ENCODE measurements around the gene NADK2. TPM values are rescaled to one million over a fixed set of nuclear protein-coding genes. Genes with fewer than 3 reads are reported as not detected.
A peak's percentile ranks its signal among the peaks of the same experiment; 100 is the strongest.

Gene NADK2
- polyA plus RNA-seq, 1 donor: 50.6 TPM

GRCh38 chr5:36236801-36237200, 4.9 kb downstream of the NADK2 start:
- DNase-seq: no peak
- no peaks in the 10 kb centered on the region for H3K36me3 ChIP-seq (ENCODE audit: control insufficient read depth, insufficient read depth, low read length)
- H3K27ac ChIP-seq (ENCODE audit: low read length): peak overlapping the region; percentile 14
- peaks cover 23% of the 10 kb centered on the region for H3K4me1 ChIP-seq (ENCODE audit: control insufficient read depth, insufficient read depth, low read length)
- H3K9me3 ChIP-seq (ENCODE audit: control insufficient read depth, low read depth, low read length): no peaks in the 10 kb centered on the region
- H3K4me3 ChIP-seq (ENCODE audit: low read length): no peak overlapping the region
- no peaks in the 10 kb centered on the region for H3K27me3 ChIP-seq (ENCODE audit: control insufficient read depth, insufficient read depth, low read length)

GRCh38 chr5:36232533-36232932, 9.2 kb downstream of the NADK2 start:
- H3K9me3 ChIP-seq (ENCODE audit: control insufficient read depth, low read depth, low read length): no peaks in the 10 kb centered on the region
- DNase-seq: no peak
- no peaks in the 10 kb centered on the region for H3K36me3 ChIP-seq (ENCODE audit: control insufficient read depth, insufficient read depth, low read length)
- H3K27ac ChIP-seq (ENCODE audit: low read length): no peak overlapping the region
- H3K27me3 ChIP-seq (ENCODE audit: control insufficient read depth, insufficient read depth, low read length): no peaks in the 10 kb centered on the region
- no peak overlapping the region for H3K4me3 ChIP-seq (ENCODE audit: low read length)
- WGBS (ENCODE audit: insufficient coverage, low lambda C conversion rate): 82% methylated on average over 3 of the region's 3 CpGs
- peaks cover 6% of the 10 kb centered on the region for H3K4me1 ChIP-seq (ENCODE audit: control insufficient read depth, insufficient read depth, low read length)

- no peak for DNase-seq
- H3K27me3 ChIP-seq (ENCODE audit: control insufficient read depth, insufficient read depth, low read length): no peaks in the 10 kb centered on the region
- no peak overlapping the region for H3K4me3 ChIP-seq (ENCODE audit: low read length)
- H3K4me1 ChIP-seq (ENCODE audit: control insufficient read depth, insufficient read depth, low read length): no peaks in the 10 kb centered on the region
- H3K9me3 ChIP-seq (ENCODE audit: control insufficient read depth, low read depth, low read length): no peaks in the 10 kb centered on the region
- H3K27ac ChIP-seq (ENCODE audit: low read length): no peak overlapping the region
- H3K36me3 ChIP-seq (ENCODE audit: control insufficient read depth, insufficient read depth, low read length): peaks cover 4% of the 10 kb centered on the region
- whole genome bisulfite sequencing (ENCODE audit: insufficient coverage, low lambda C conversion rate): 100% methylated on average over 1 of the region's 1 CpG
Observed at GRCh38 chr5:36230151-36230790, 11.5 kb downstream of the NADK2 start.

- Histone ChIP-seq H3K36me3 (ENCODE audit: control insufficient read depth, insufficient read depth, low read length) (peaks cover 12% of the 10 kb centered on the region), H3K27ac (ENCODE audit: low read length) (no peak overlapping the region), H3K27me3 (ENCODE audit: control insufficient read depth, insufficient read depth, low read length) (no peaks in the 10 kb centered on the region), H3K9me3 (ENCODE audit: control insufficient read depth, low read depth, low read length) (no peaks in the 10 kb centered on the region), H3K4me1 (ENCODE audit: control insufficient read depth, insufficient read depth, low read length) (no peaks in the 10 kb centered on the region), H3K4me3 (ENCODE audit: low read length) (no peak overlapping the region)
- 100% methylated on average over 1 of the region's 7 CpGs for WGBS (ENCODE audit: insufficient coverage, low lambda C conversion rate)
- DNase-seq: no peak
Observed at GRCh38 chr5:36228505-36228904, 13.2 kb downstream of the NADK2 start.

GRCh38 chr5:36227046-36227445, 14.7 kb downstream of the NADK2 start:
- DNase-seq: no peak
- no peak overlapping the region for H3K4me3 ChIP-seq (ENCODE audit: low read length)
- H3K36me3 ChIP-seq (ENCODE audit: control insufficient read depth, insufficient read depth, low read length): peaks cover 20% of the 10 kb centered on the region
- H3K9me3 ChIP-seq (ENCODE audit: control insufficient read depth, low read depth, low read length): no peaks in the 10 kb centered on the region
- H3K27ac ChIP-seq (ENCODE audit: low read length): no peak overlapping the region
- no peaks in the 10 kb centered on the region for H3K4me1 ChIP-seq (ENCODE audit: control insufficient read depth, insufficient read depth, low read length)
- no peaks in the 10 kb centered on the region for H3K27me3 ChIP-seq (ENCODE audit: control insufficient read depth, insufficient read depth, low read length)

- Histone ChIP-seq H3K4me1 (ENCODE audit: control insufficient read depth, insufficient read depth, low read length) (no peaks in the 10 kb centered on the region), H3K9me3 (ENCODE audit: control insufficient read depth, low read depth, low read length) (no peaks in the 10 kb centered on the region), H3K27me3 (ENCODE audit: control insufficient read depth, insufficient read depth, low read length) (no peaks in the 10 kb centered on the region), H3K27ac (ENCODE audit: low read length) (no peak overlapping the region), H3K36me3 (ENCODE audit: control insufficient read depth, insufficient read depth, low read length) (peaks cover 39% of the 10 kb centered on the region), H3K4me3 (ENCODE audit: low read length) (no peak overlapping the region)
- DNase-seq: no peak
- WGBS (ENCODE audit: insufficient coverage, low lambda C conversion rate): no CpG with 5 or more reads among the region's 1 CpG
Observed at GRCh38 chr5:36222620-36223019, 19.1 kb downstream of the NADK2 start.

- no peaks in the 10 kb centered on the region for H3K4me1 ChIP-seq (ENCODE audit: control insufficient read depth, insufficient read depth, low read length)
- H3K27me3 ChIP-seq (ENCODE audit: control insufficient read depth, insufficient read depth, low read length): no peaks in the 10 kb centered on the region
- H3K36me3 ChIP-seq (ENCODE audit: control insufficient read depth, insufficient read depth, low read length): peaks cover 44% of the 10 kb centered on the region
- no peaks in the 10 kb centered on the region for H3K9me3 ChIP-seq (ENCODE audit: control insufficient read depth, low read depth, low read length)
- no CpG with 5 or more reads among the region's 1 CpG for WGBS (ENCODE audit: insufficient coverage, low lambda C conversion rate)
- H3K27ac ChIP-seq (ENCODE audit: low read length): peak overlapping the region; percentile 46
- no peak overlapping the region for H3K4me3 ChIP-seq (ENCODE audit: low read length)
- DNase-seq: no peak
Observed at GRCh38 chr5:36217988-36218387, 23.7 kb downstream of the NADK2 start.

- H3K4me1 ChIP-seq (ENCODE audit: control insufficient read depth, insufficient read depth, low read length): no peaks in the 10 kb centered on the region
- no peaks in the 10 kb centered on the region for H3K9me3 ChIP-seq (ENCODE audit: control insufficient read depth, low read depth, low read length)
- no peaks in the 10 kb centered on the region for H3K27me3 ChIP-seq (ENCODE audit: control insufficient read depth, insufficient read depth, low read length)
- H3K36me3 ChIP-seq (ENCODE audit: control insufficient read depth, insufficient read depth, low read length): peaks cover 42% of the 10 kb centered on the region
- H3K4me3 ChIP-seq (ENCODE audit: low read length): no peak overlapping the region
- peak; percentile 29 to 57 for DNase-seq
- WGBS (ENCODE audit: insufficient coverage, low lambda C conversion rate): no CpG with 5 or more reads among the region's 1 CpG
- peak overlapping the region; percentile 46 for H3K27ac ChIP-seq (ENCODE audit: low read length)
Observed at GRCh38 chr5:36217567-36217966, 24.2 kb downstream of the NADK2 start.

GRCh38 chr5:36215910-36216309, 25.8 kb downstream of the NADK2 start:
- DNase-seq: no peak
- no CpG with 5 or more reads among the region's 2 CpGs for WGBS (ENCODE audit: insufficient coverage, low lambda C conversion rate)
- no peak overlapping the region for H3K4me3 ChIP-seq (ENCODE audit: low read length)
- no peaks in the 10 kb centered on the region for H3K4me1 ChIP-seq (ENCODE audit: control insufficient read depth, insufficient read depth, low read length)
- no peaks in the 10 kb centered on the region for H3K9me3 ChIP-seq (ENCODE audit: control insufficient read depth, low read depth, low read length)
- no peak overlapping the region for H3K27ac ChIP-seq (ENCODE audit: low read length)
- no peaks in the 10 kb centered on the region for H3K27me3 ChIP-seq (ENCODE audit: control insufficient read depth, insufficient read depth, low read length)
- peaks cover 46% of the 10 kb centered on the region for H3K36me3 ChIP-seq (ENCODE audit: control insufficient read depth, insufficient read depth, low read length)

- Histone ChIP-seq H3K4me3 (ENCODE audit: low read length) (no peak overlapping the region), H3K27ac (ENCODE audit: low read length) (no peak overlapping the region), H3K27me3 (ENCODE audit: control insufficient read depth, insufficient read depth, low read length) (no peaks in the 10 kb centered on the region), H3K36me3 (ENCODE audit: control insufficient read depth, insufficient read depth, low read length) (peaks cover 43% of the 10 kb centered on the region), H3K9me3 (ENCODE audit: control insufficient read depth, low read depth, low read length) (no peaks in the 10 kb centered on the region), H3K4me1 (ENCODE audit: control insufficient read depth, insufficient read depth, low read length) (no peaks in the 10 kb centered on the region)
- 100% methylated on average over 1 of the region's 3 CpGs for WGBS (ENCODE audit: insufficient coverage, low lambda C conversion rate)
- no peak for DNase-seq
Observed at GRCh38 chr5:36214436-36214835, 27.3 kb downstream of the NADK2 start.

GRCh38 chr5:36209664-36210063, 32.1 kb downstream of the NADK2 start:
- H3K36me3 ChIP-seq (ENCODE audit: control insufficient read depth, insufficient read depth, low read length): peaks cover 21% of the 10 kb centered on the region
- no peaks in the 10 kb centered on the region for H3K4me1 ChIP-seq (ENCODE audit: control insufficient read depth, insufficient read depth, low read length)
- no peaks in the 10 kb centered on the region for H3K27me3 ChIP-seq (ENCODE audit: control insufficient read depth, insufficient read depth, low read length)
- DNase-seq: no peak
- H3K4me3 ChIP-seq (ENCODE audit: low read length): no peak overlapping the region
- WGBS (ENCODE audit: insufficient coverage, low lambda C conversion rate): 75% methylated on average over 2 of the region's 3 CpGs
- no peak overlapping the region for H3K27ac ChIP-seq (ENCODE audit: low read length)
- no peaks in the 10 kb centered on the region for H3K9me3 ChIP-seq (ENCODE audit: control insufficient read depth, low read depth, low read length)
